ENCODE measurements around the gene ADORA2A.

ADORA2A gene

DNA sequence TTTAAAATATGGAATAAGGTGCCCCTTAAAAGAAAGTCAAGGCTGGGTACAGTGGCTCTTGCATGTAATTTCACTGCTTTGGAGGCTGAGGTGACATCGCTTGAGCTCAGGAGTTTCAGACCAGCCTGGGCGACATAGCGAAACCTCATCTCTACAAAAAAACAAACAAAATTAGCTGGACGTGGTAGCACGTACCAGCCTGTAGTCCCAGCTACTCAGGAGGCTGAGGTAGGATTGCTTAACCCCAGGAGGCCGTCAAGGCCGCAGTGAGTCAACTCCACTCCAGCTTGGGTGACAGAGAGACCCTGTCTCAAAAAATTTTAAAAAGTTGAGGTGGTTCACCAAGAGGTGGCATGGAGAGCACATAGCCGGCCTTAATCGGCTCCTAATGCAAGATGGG is 17.7 kb upstream of the ADORA2A start:
- no peaks in the 10 kb centered on the region for H3K27me3 ChIP-seq (replicated peaks; ENCODE audit: insufficient read depth, low read length)
- no peak overlapping the region for H3K4me3 ChIP-seq (ENCODE audit: low read length)
- no peaks in the 10 kb centered on the region for H3F3A ChIP-seq (ENCODE audit: insufficient read depth, low read length)
- H3K9me2 ChIP-seq (replicated peaks; ENCODE audit: insufficient read depth, low read length), result no peaks in the 10 kb centered on the region
- H4K20me1 ChIP-seq (ENCODE audit: insufficient read depth, low read length), result no peaks in the 10 kb centered on the region
- H3K36me3 ChIP-seq (replicated peaks; ENCODE audit: insufficient read depth, low read length), result no peaks in the 10 kb centered on the region
- no peak for TF ChIP-seq CTCF (IDR thresholded peaks at IDR 0.05; ENCODE audit: low read length)
- TF ChIP-seq EZH2phosphoT487 (IDR thresholded peaks at IDR 0.05; ENCODE audit: low read length), result no peak
- TF ChIP-seq EZH2 (optimal IDR thresholded peaks at IDR 0.05; ENCODE audit: low read depth, low read length), result no peak
- no peak for DNase-seq
- H3K4me1 ChIP-seq (ENCODE audit: low read length), result no peaks in the 10 kb centered on the region
- no peaks in the 10 kb centered on the region for H3K9me3 ChIP-seq (replicated peaks; ENCODE audit: insufficient read depth, low read length)
- peaks cover 7% of the 10 kb centered on the region; the same call in 1 of the 2 replicates for H3K79me2 ChIP-seq (ENCODE audit: low read length)
- H3K9ac ChIP-seq (ENCODE audit: low read length), result no peak overlapping the region
- H3K4me2 ChIP-seq (ENCODE audit: low read depth, low read length), result no peak overlapping the region
- H3K27ac ChIP-seq (ENCODE audit: low read length), result no peak overlapping the region
- no peak overlapping the region for H2AFZ ChIP-seq (ENCODE audit: low read length)

GRCh38 chr22:24410110-24410856 is 17.1 kb upstream of the ADORA2A start:
- H3K79me2 ChIP-seq (ENCODE audit: low read length), result 0 out of 2 replicates have a peak, but pooled peaks cover 2% of the 10 kb centered on the region
- H3K4me1 ChIP-seq (ENCODE audit: low read length), result no peaks in the 10 kb centered on the region
- no peaks in the 10 kb centered on the region for H3F3A ChIP-seq (ENCODE audit: insufficient read depth, low read length)
- H3K9me2 ChIP-seq (replicated peaks; ENCODE audit: insufficient read depth, low read length), result no peaks in the 10 kb centered on the region
- H4K20me1 ChIP-seq (ENCODE audit: insufficient read depth, low read length), result no peaks in the 10 kb centered on the region
- no peak overlapping the region for H3K9ac ChIP-seq (ENCODE audit: low read length)
- H3K27me3 ChIP-seq (replicated peaks; ENCODE audit: insufficient read depth, low read length), result no peaks in the 10 kb centered on the region
- TF ChIP-seq EZH2 (optimal IDR thresholded peaks at IDR 0.05; ENCODE audit: low read depth, low read length), result no peak
- no peak for TF ChIP-seq EZH2phosphoT487 (IDR thresholded peaks at IDR 0.05; ENCODE audit: low read length)
- TF ChIP-seq CTCF (IDR thresholded peaks at IDR 0.05; ENCODE audit: low read length), result no peak
- no peak overlapping the region for H2AFZ ChIP-seq (ENCODE audit: low read length)
- DNase-seq, result no peak
- H3K4me3 ChIP-seq (ENCODE audit: low read length), result no peak overlapping the region
- H3K27ac ChIP-seq (ENCODE audit: low read length), result no peak overlapping the region
- no peaks in the 10 kb centered on the region for H3K9me3 ChIP-seq (replicated peaks; ENCODE audit: insufficient read depth, low read length)
- no peak overlapping the region for H3K4me2 ChIP-seq (ENCODE audit: low read depth, low read length)
- no peaks in the 10 kb centered on the region for H3K36me3 ChIP-seq (replicated peaks; ENCODE audit: insufficient read depth, low read length)

DNA sequence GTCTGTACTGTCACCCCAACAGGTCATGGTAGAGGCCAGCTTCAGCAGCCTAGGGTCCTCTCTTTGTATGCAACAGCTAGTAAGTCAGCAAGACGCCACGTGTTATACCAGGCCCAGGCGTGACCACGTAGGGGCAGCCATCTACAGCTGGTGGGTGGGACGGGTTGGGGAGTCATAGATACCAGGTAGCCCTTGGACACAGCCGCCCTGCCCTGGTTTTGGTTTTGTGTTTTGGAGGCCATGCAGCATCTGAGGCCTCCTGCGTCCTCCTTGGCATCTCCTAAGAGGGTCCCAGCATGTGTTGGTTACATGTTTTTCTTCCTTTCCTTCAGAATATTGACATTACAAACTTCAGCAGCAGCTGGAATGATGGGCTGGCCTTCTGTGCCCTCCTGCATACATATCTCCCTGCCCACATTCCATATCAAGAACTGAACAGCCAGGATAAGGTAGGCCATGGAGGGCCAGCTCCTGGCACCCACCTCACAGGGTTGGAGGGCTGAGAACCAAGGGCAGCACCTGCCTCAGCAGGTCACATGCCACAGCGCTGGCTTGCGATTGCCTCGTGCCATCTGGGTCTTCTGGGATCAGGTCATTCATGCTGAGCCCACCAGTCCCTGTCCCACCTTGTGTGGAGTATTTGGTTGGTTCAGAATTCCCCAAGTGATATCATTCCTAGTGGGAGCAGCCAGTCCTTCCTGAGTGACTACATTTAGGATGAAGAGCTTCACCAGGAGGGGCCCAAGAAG is 16.0 kb upstream of the ADORA2A start:
- no peaks in the 10 kb centered on the region for H3K9me3 ChIP-seq (replicated peaks; ENCODE audit: insufficient read depth, low read length)
- H3K9me2 ChIP-seq (replicated peaks; ENCODE audit: insufficient read depth, low read length), result no peaks in the 10 kb centered on the region
- DNase-seq, result no peak
- no peak overlapping the region for H3K27ac ChIP-seq (ENCODE audit: low read length)
- H3K4me2 ChIP-seq (ENCODE audit: low read depth, low read length), result no peak overlapping the region
- H3K9ac ChIP-seq (ENCODE audit: low read length), result no peak overlapping the region
- no peak overlapping the region for H3K4me3 ChIP-seq (ENCODE audit: low read length)
- H3K4me1 ChIP-seq (ENCODE audit: low read length), result no peaks in the 10 kb centered on the region
- H3K27me3 ChIP-seq (replicated peaks; ENCODE audit: insufficient read depth, low read length), result no peaks in the 10 kb centered on the region
- 0 out of 2 replicates have a peak, but pooled peaks cover 2% of the 10 kb centered on the region for H3K79me2 ChIP-seq (ENCODE audit: low read length)
- no peaks in the 10 kb centered on the region for H4K20me1 ChIP-seq (ENCODE audit: insufficient read depth, low read length)
- TF ChIP-seq EZH2 (optimal IDR thresholded peaks at IDR 0.05; ENCODE audit: low read depth, low read length), result no peak
- no peak for TF ChIP-seq EZH2phosphoT487 (IDR thresholded peaks at IDR 0.05; ENCODE audit: low read length)
- no peak for TF ChIP-seq CTCF (IDR thresholded peaks at IDR 0.05; ENCODE audit: low read length)
- no peak overlapping the region for H2AFZ ChIP-seq (ENCODE audit: low read length)
- H3F3A ChIP-seq (ENCODE audit: insufficient read depth, low read length), result no peaks in the 10 kb centered on the region
- no peaks in the 10 kb centered on the region for H3K36me3 ChIP-seq (replicated peaks; ENCODE audit: insufficient read depth, low read length)

All from MM.1S (cell line).